OCI-LY7 (cell line): Measurements from ENCODE around the gene SSBP2.

Source experiments
- CTCF ChIP-seq: fragments of 200-600 bp; sonication (generic); conservative IDR thresholded peaks from 2 replicates; pipeline ENCODE4 v1.5.1; 2014; ENCODE audit warnings: mild to moderate bottlenecking, antibody characterized with exemption, low read length, moderate library complexity, mixed read lengths
- EZH2phosphoT487 ChIP-seq: fragments of 200-600 bp; sonication (generic); IDR thresholded peaks from 2 replicates; pipeline ENCODE4 v1.6.1; 2018; ENCODE audit warnings: low read depth, borderline replicate concordance, mild to moderate bottlenecking, mixed run types, antibody characterized with exemption, low read length, moderate library complexity, mixed read lengths

- TF ChIP-seq EZH2phosphoT487: no peak
- no peak for TF ChIP-seq CTCF
Observed at GRCh38 chr5:81783401-81783800, 32.5 kb upstream of the SSBP2 start.
